Thoracic aorta (tissue), 2 donors: ENCODE measurements around the gene BCL11B. TPM values are rescaled to one million over a fixed set of nuclear protein-coding genes. Genes with fewer than 3 reads are reported as not detected.

Source experiments
- ATAC-seq: fragments of 150-250 bp; one replicate; pipeline ENCODE4 v1.8.0; 2017; ENCODE audit warnings: low read depth; ENCODE audit not compliant: insufficient number of reproducible peaks, low FRiP score
- DNase-seq: peaks from one replicate; pipeline ENCODE4 v3.0.0-alpha.2; 2020; ENCODE audit warnings: low spot score
- H3K27ac ChIP-seq, 2 donors: fragments of 200-600 bp; sonication (generic); 1 replicate in 1 of 2; 2 replicates in 1 of 2; pipeline ENCODE4 v1.5.1; 2016; ENCODE audit warnings: mild to moderate bottlenecking in 2 of 2, moderate library complexity in 2 of 2
- H3K27me3 ChIP-seq: fragments of 200-600 bp; sonication (generic); replicated peaks from 2 replicates; pipeline ENCODE4 v1.6.0; 2016; ENCODE audit warnings: mild to moderate bottlenecking; ENCODE audit not compliant: insufficient read depth
- H3K36me3 ChIP-seq: fragments of 200-600 bp; sonication (generic); one replicate; pipeline ENCODE4 v1.5.1; 2016
- H3K4me1 ChIP-seq, 2 donors: fragments of 200-600 bp; sonication (generic); 1 replicate in 1 of 2; 2 replicates in 1 of 2; pipeline versions ENCODE4 v1.5.1 to v1.6.0; 2016; ENCODE audit warnings: low read depth in 2 of 2, mild to moderate bottlenecking in 1 of 2; ENCODE audit not compliant: control insufficient read depth in 1 of 2
- H3K4me3 ChIP-seq: fragments of 200-600 bp; sonication (generic); 2 replicates; pipeline ENCODE4 v1.5.1; 2016; ENCODE audit warnings: mild to moderate bottlenecking
- H3K9me3 ChIP-seq: fragments of 200-600 bp; sonication (generic); 2 replicates; pipeline ENCODE4 v1.5.1; 2016
- total RNA-seq, 2 donors: library from RNA; depleted of rRNA; stranded (reverse); fragments of >200 nt; gene quantifications; one replicate each; pipeline versions ENCODE4 v1.1.0 to v1.2.3, GENCODE V29; 2016
- TF ChIP-seq, protein P1 (sequence below): fragments of 200-600 bp; sonication (generic); IDR thresholded peaks from one replicate; pipeline ENCODE4 v1.5.1; 2019; ENCODE audit warnings: antibody characterized with exemption

Gene BCL11B
- total RNA-seq, 2 donors from 2014 or later, result 0.92 to 6.2 TPM

DNA sequence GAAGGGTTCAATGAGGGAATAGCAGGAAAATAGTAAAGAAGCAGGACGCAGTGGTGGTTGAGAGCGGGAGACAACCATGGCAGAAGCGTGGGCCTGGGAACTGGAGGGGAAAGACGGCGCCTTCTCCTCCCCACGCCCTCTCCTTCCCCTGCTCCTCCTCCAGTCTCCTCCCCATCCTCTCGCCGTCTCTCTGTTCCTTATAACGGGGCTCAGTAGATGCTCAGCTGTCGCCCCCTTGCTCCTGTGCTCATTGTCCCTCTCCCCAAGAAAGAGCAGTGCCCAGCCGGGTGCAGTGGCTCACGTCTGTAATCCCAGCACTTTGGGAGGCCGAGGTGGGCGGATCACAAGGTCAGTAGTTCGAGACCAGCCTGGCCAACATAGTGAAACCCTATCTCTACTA, 142.0 kb downstream of the BCL11B start:
- no peaks in the 10 kb centered on the region for H3K9me3 ChIP-seq
- H3K27ac ChIP-seq, result no peak overlapping the region
- H3K36me3 ChIP-seq, result no peaks in the 10 kb centered on the region
- no peaks in the 10 kb centered on the region for H3K27me3 ChIP-seq
- no peak overlapping the region for H3K4me3 ChIP-seq
- ATAC-seq (no peak), DNase-seq (no peak)
- TF ChIP-seq, protein P1, sequence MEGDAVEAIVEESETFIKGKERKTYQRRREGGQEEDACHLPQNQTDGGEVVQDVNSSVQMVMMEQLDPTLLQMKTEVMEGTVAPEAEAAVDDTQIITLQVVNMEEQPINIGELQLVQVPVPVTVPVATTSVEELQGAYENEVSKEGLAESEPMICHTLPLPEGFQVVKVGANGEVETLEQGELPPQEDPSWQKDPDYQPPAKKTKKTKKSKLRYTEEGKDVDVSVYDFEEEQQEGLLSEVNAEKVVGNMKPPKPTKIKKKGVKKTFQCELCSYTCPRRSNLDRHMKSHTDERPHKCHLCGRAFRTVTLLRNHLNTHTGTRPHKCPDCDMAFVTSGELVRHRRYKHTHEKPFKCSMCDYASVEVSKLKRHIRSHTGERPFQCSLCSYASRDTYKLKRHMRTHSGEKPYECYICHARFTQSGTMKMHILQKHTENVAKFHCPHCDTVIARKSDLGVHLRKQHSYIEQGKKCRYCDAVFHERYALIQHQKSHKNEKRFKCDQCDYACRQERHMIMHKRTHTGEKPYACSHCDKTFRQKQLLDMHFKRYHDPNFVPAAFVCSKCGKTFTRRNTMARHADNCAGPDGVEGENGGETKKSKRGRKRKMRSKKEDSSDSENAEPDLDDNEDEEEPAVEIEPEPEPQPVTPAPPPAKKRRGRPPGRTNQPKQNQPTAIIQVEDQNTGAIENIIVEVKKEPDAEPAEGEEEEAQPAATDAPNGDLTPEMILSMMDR, result no peak
- H3K4me1 ChIP-seq, result peaks cover 0 to 16% of the 10 kb centered on the region in 2 donors

GRCh38 chr14:99129211-99129696, 142.7 kb downstream of the BCL11B start:
- H3K36me3 ChIP-seq, result no peaks in the 10 kb centered on the region
- TF ChIP-seq, protein P1, result no peak
- no peak overlapping the region for H3K27ac ChIP-seq
- no peak for ATAC-seq
- no peaks in the 10 kb centered on the region for H3K27me3 ChIP-seq
- no peak overlapping the region for H3K4me3 ChIP-seq
- H3K4me1 ChIP-seq, result peaks cover 0 to 16% of the 10 kb centered on the region in 2 donors
- H3K9me3 ChIP-seq, result no peaks in the 10 kb centered on the region
- no peak for DNase-seq

GRCh38 chr14:99128185-99128584, 143.8 kb downstream of the BCL11B start:
- Histone ChIP-seq H3K27ac (no peak overlapping the region), H3K36me3 (no peaks in the 10 kb centered on the region), H3K9me3 (no peaks in the 10 kb centered on the region), H3K4me3 (no peak overlapping the region), H3K4me1 (peaks cover 0 to 12% of the 10 kb centered on the region in 2 donors), H3K27me3 (no peaks in the 10 kb centered on the region)
- DNase-seq (no peak), ATAC-seq (no peak)
- TF ChIP-seq, protein P1, result no peak

DNA sequence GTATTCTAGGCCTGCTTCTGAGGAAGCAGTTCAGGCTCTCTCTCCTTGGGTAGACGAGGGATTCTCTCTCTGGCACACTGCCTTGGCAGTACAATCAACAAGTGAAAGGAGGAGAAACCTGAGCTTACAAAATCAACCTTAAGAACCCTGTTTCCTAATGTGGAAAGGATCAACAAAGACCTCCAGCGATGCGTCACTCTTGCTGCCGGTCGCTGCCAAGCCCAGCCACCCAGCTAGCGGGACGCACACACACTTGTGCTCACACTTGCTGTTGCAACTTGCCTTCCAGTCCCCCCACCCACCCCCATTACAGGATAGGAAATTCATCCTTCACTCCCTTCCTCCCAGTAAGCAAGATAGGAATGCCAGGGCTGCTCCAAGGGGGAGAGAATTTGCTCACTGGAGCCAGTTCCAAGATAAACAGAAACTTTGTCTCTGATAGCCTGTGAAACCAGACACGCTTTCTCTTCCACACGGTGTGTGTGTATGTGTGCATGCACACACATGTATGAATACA, 144.3 kb downstream of the BCL11B start:
- no peak overlapping the region for H3K27ac ChIP-seq
- no peak for DNase-seq
- no peaks in the 10 kb centered on the region for H3K9me3 ChIP-seq
- H3K27me3 ChIP-seq, result no peaks in the 10 kb centered on the region
- TF ChIP-seq, protein P1, result no peak
- H3K36me3 ChIP-seq, result no peaks in the 10 kb centered on the region
- H3K4me1 ChIP-seq, result peaks cover 0 to 9% of the 10 kb centered on the region in 2 donors
- no peak for ATAC-seq
- no peak overlapping the region for H3K4me3 ChIP-seq

DNA sequence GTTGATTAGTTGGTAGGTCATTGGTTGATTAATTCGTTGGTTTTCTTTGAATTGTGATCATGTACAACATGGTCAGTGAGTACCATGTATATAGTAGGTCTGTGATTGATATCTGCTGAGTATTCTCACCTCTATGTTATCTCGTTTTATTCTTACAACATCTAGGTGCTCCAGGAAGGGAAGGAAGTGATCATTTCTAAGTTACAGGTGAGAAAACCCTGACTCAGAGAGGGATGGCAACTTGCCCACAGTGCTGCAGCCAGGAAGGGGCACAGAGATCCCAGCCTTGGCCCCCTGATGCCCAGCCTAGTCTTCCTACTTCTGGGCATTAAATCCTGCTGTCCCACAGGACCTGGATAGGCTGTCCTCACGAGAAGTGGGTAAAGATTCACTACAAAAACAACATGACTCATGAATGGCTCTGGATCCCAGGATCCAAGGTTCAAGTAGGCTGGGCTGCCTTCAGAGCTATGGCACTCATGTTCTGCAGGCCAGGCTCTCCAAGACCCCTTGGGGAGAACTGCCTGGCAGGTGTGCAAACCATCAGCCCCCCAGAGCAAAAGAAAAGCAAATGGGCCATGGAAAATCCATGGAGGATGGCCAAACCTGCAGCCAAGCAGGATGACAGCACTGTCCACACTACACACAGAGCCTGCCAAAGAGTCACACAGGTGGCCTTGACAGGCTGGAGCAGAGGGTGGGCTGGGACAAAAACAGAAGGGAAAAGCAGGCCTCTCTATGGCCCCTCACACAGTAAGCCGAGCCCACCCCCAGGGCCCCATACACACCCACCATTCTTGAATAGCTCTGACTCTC, 146.2 kb downstream of the BCL11B start:
- no peak overlapping the region for H3K4me3 ChIP-seq
- ATAC-seq (no peak), DNase-seq (no peak)

More for the DNA sequence above, 146.2 kb downstream of the BCL11B start:
- Histone ChIP-seq H3K4me1 (peaks cover 0 to 9% of the 10 kb centered on the region in 2 donors), H3K36me3 (no peaks in the 10 kb centered on the region), H3K9me3 (no peaks in the 10 kb centered on the region), H3K27me3 (no peaks in the 10 kb centered on the region), H3K27ac (no peak overlapping the region)
- TF ChIP-seq, protein P1, result no peak
